ENCODE results near the gene UTS2. TPM values are rescaled to one million over a fixed set of nuclear protein-coding genes. Genes with fewer than 3 reads are reported as not detected.

The UTS2 gene
- total and polyA plus RNA-seq, 2 of the 8 experiments (the other 6 are each of a cell fraction or from before 2014, with no cell fraction given) = not detected

GRCh38 chr1:7809742-7810141 is 43.1 kb downstream of the UTS2 start (continued):
- TF ChIP-seq RFX5 (IDR thresholded peaks at IDR 0.05; ENCODE audit: borderline replicate concordance, low read depth, low read length) (no peak), YY1 (IDR thresholded peaks at IDR 0.05; ENCODE audit: low read depth, low read length) (no peak), SIX5 (IDR thresholded peaks at IDR 0.05; ENCODE audit: low read depth, low read length) (no peak), KDM1A (IDR thresholded peaks at IDR 0.05; ENCODE audit: borderline replicate concordance, low read length) (no peak), CEBPB (IDR thresholded peaks at IDR 0.05; ENCODE audit: low read depth, low read length) (no peak), RAD21 (IDR thresholded peaks at IDR 0.05 in 1 of 2, conservative IDR thresholded peaks at IDR 0.05 in 1 of 2; ENCODE audit: low read depth in 2 of 2, low read length in 2 of 2) (no peak), SIN3A (conservative IDR thresholded peaks at IDR 0.05 in 1 of 2, IDR thresholded peaks at IDR 0.05 in 1 of 2; ENCODE audit: low read depth in 1 of 2, low read length in 2 of 2) (no peak)
